Heart right ventricle (tissue), 16 donors: ENCODE measurements around the gene TERB1. TPM values are rescaled to one million over a fixed set of nuclear protein-coding genes. Genes with fewer than 3 reads are reported as not detected.

Experiments
- ATAC-seq, 8 donors: fragments of 200-7000 bp; cut with Tn5 transposase; one replicate each; pipeline ENCODE4 v1.9.1; 2020; ENCODE audit warnings: mild to moderate bottlenecking in 8 of 8, moderate library complexity in 8 of 8, moderate number of reproducible peaks in 1 of 8
- DNase-seq, 2 donors: peaks; one replicate each; pipeline ENCODE4 v3.0.0-alpha.2; 2020
- H3K27ac ChIP-seq, 10 donors: fragments of 200-600 bp; sonication (generic) in 2 of 10; one replicate each; pipeline versions ENCODE4 v1.5.0 to v1.8.0; 2020 to 2022; ENCODE audit warnings: mild to moderate bottlenecking in 3 of 10
- H3K27me3 ChIP-seq, 7 donors: fragments of 200-600 bp; one replicate each; pipeline ENCODE4 v1.8.0; 2021 to 2022; ENCODE audit warnings: mild to moderate bottlenecking in 2 of 7
- H3K36me3 ChIP-seq, 9 donors: fragments of 200-600 bp; sonication (generic) in 1 of 9; one replicate each; pipeline versions ENCODE4 v1.5.0 to v1.8.0; 2020 to 2022; ENCODE audit warnings: mild to moderate bottlenecking in 2 of 9
- H3K4me1 ChIP-seq, 9 donors: fragments of 200-600 bp; sonication (generic) in 1 of 9; one replicate each; pipeline versions ENCODE4 v1.5.0 to v1.8.0; 2020 to 2022; ENCODE audit warnings: mild to moderate bottlenecking in 4 of 9
- H3K4me3 ChIP-seq, 10 donors: fragments of 200-600 bp; sonication (generic) in 2 of 10; one replicate each; pipeline versions ENCODE4 v1.5.0 to v1.8.0; 2020 to 2022; ENCODE audit warnings: mild to moderate bottlenecking in 7 of 10, moderate library complexity in 2 of 10
- H3K9me3 ChIP-seq, 11 donors: fragments of 200-600 bp in 10 of 11; sonication (generic) in 2 of 11; one replicate each; pipeline versions ENCODE4 v1.5.0 to v1.8.0; 2013 to 2022; ENCODE audit warnings: mild to moderate bottlenecking in 2 of 11, control low read depth in 1 of 11, moderate library complexity in 1 of 11
- CTCF ChIP-seq, 9 donors: fragments of 200-600 bp; sonication (generic) in 2 of 9; IDR thresholded peaks; one replicate each; pipeline versions ENCODE4 v1.5.0 to v1.8.0; 2021 to 2022; ENCODE audit warnings: antibody characterized with exemption in 9 of 9, mild to moderate bottlenecking in 5 of 9, moderate library complexity in 1 of 9
- WGBS, 2 donors: extraction: QIAGEN DNeasy Blood & Tissue Kit; methylation state at CpG; one replicate each; pipeline ENCODE4 v1.1.7; 2013; ENCODE audit warnings: inconsistent platforms in 1 of 2; 5-methylcytosine and 5-hydroxymethylcytosine counted together
- intact Hi-C, 10 donors: fragments of 100-400 bp; cut with DNase I; formaldehyde crosslinking; loops; one replicate each; pipeline versions ENCODE4 v1.11.1 to v1.14.2; 2022
- polyA plus RNA-seq, 2 donors: library from polyadenylated mRNA; stranded (reverse); fragments of 200-250 nt; gene quantifications; one replicate each; pipeline ENCODE4 v1.2.3, GENCODE V29; 2013
- total RNA-seq, 10 donors: library from RNA; stranded (reverse); fragmentation: NEBNext Ultra II Directional in 3 of 10; extraction: Animal tissue kit (Norgen Biotek cat#: 25700) in 3 of 10; gene quantifications; one replicate each; pipeline versions ENCODE4 v1.2.1 to v1.2.4, GENCODE V29; 2021 to 2023
- donor health status: Arrhythmogenic right ventricular cardiomyopathy.
- donor health status: ischemic (EF 13 %, LVEDD 7.1; RV severe dilation, severe dysfunction).
- donor health status: healthy with polysubstance abuse.
- donor health status: DM: no; HTN: yes; CAD: no.
- donor health status: DM: no; HTN: no; CAD: no.
- donor health status: ischemic (EF 25% LVEDD 6.9; RV normal size, moderate dysfunction).
- donor health status: ischemic (EF 25% LVEDD 5.7; RV mildly dilated, moderate dysfunction).
- donor health status: healthy.
- donor health status: DM: yes; HTN: yes; CAD: no.
- donor health status: Ischemic cardiomyopathy.
- donor health status: ischemic (EF 35%, LVEDD 5.7; RV mildly dilated, moderate dysfunction).
- donor health status: nonischemic (EF 11% LVEDD 7.7; RV severe dilation, severe dysfunction).
- donor health status: DM: yes; HTN: yes; CAD: no.
- donor health status: PGD.
- donor health status: ischemic (EF 29% LVEDD 5.4; RV normal size, mild dysfunction).
- donor health status: nonischemic (EF 23%, LVEDD 6.1; RV moderate dilation, normal function).

Gene TERB1
- total and polyA plus RNA-seq, 12 donors: 0.12 TPM; not detected in 11

- intact Hi-C loops: no loop called here
- no peaks in the 10 kb centered on the region for H3K9me3 ChIP-seq
- H3K27ac ChIP-seq: no peak overlapping the region
- WGBS, 2 donors: 78 to 79% methylated on average over 4 of the region's 4 CpGs
- peaks cover 0 to 12% (median 0%) of the 10 kb centered on the region in 9 donors for H3K4me1 ChIP-seq
- no peaks in the 10 kb centered on the region for H3K27me3 ChIP-seq
- ATAC-seq (no peak), DNase-seq (no peak)
- H3K36me3 ChIP-seq: peaks cover 0 to 58% (median 11%) of the 10 kb centered on the region in 9 donors
- no peak for TF ChIP-seq CTCF (IDR thresholded peaks at IDR 0.05)
- no peak overlapping the region for H3K4me3 ChIP-seq
Measured at GRCh38 chr16:66717776-66718175, 83.6 kb downstream of the TERB1 start.

- H3K27ac ChIP-seq: no peak overlapping the region
- H3K9me3 ChIP-seq: no peaks in the 10 kb centered on the region
- peak; percentile 5 to 62 (median 53) for TF ChIP-seq CTCF (IDR thresholded peaks at IDR 0.05)
- peaks cover 0 to 12% (median 0%) of the 10 kb centered on the region in 9 donors for H3K4me1 ChIP-seq
- H3K27me3 ChIP-seq: no peaks in the 10 kb centered on the region
- WGBS, 2 donors: 41 to 44% methylated on average over 12 of the region's 12 CpGs
- intact Hi-C loops: no loop called here
- peaks cover 0 to 52% (median 6%) of the 10 kb centered on the region in 9 donors for H3K36me3 ChIP-seq
- H3K4me3 ChIP-seq: no peak overlapping the region
- peak; percentile 60 to 76 (median 72) for ATAC-seq
- DNase-seq: peak; percentile 14 to 30
Measured at GRCh38 chr16:66717112-66717675, 84.2 kb downstream of the TERB1 start.

GRCh38 chr16:66714654-66715307 lies 86.6 kb downstream of the TERB1 start:
- intact Hi-C loops: no loop called here
- 64 to 68% methylated on average over 6 of the region's 6 CpGs for WGBS, 2 donors

GRCh38 chr16:66714062-66714461 lies 87.3 kb downstream of the TERB1 start:
- H3K4me1 ChIP-seq: peaks cover 0 to 12% (median 0%) of the 10 kb centered on the region in 9 donors
- DNase-seq: no peak
- no peak for TF ChIP-seq CTCF (IDR thresholded peaks at IDR 0.05)
- H3K9me3 ChIP-seq: peaks cover 0 to 9% (median 0%) of the 10 kb centered on the region in 11 donors
- H3K4me3 ChIP-seq: no peak overlapping the region
- H3K36me3 ChIP-seq: peaks cover 0 to 21% (median 0%) of the 10 kb centered on the region in 9 donors
- no peak overlapping the region for H3K27ac ChIP-seq
- 90 to 94% methylated on average over 6 of the region's 6 CpGs for WGBS, 2 donors
- no peaks in the 10 kb centered on the region for H3K27me3 ChIP-seq
- ATAC-seq: no peak
- intact Hi-C loops: no loop called here

More at GRCh38 chr16:66714654-66715307, 86.6 kb downstream of the TERB1 start:
- Histone ChIP-seq H3K27me3 (no peaks in the 10 kb centered on the region), H3K27ac (no peak overlapping the region), H3K36me3 (peaks cover 0 to 28% (median 0%) of the 10 kb centered on the region in 9 donors), H3K4me3 (no peak overlapping the region), H3K9me3 (peaks cover 0 to 9% (median 0%) of the 10 kb centered on the region in 11 donors), H3K4me1 (peaks cover 0 to 12% (median 0%) of the 10 kb centered on the region in 9 donors)
- TF ChIP-seq CTCF (IDR thresholded peaks at IDR 0.05): no peak
- ATAC-seq (no peak), DNase-seq (no peak)
